Measurements from ENCODE around the gene KCTD3. TPM values are rescaled to one million over a fixed set of nuclear protein-coding genes. Genes with fewer than 3 reads are reported as not detected.

KCTD3 gene
- total and polyA plus RNA-seq, 10 of the 15 experiments (the other 5 are each of a cell fraction or from before 2014, with no cell fraction given), result 3.6 to 19.8 (median 10.7) TPM

GRCh38 chr1:215518594-215518993, 48.5 kb upstream of the KCTD3 start:
- Histone ChIP-seq H4K20me1 (ENCODE audit: control insufficient read depth, insufficient read depth) (no peaks in the 10 kb centered on the region), H3K9ac (ENCODE audit: control insufficient read depth, insufficient read depth, low read length) (no peak overlapping the region), H3K9me3 (replicated peaks; ENCODE audit: control insufficient read depth, insufficient read depth, low read length) (no peaks in the 10 kb centered on the region), H3K4me3 (no peak overlapping the region), H3K79me2 (ENCODE audit: control insufficient read depth, insufficient read depth, low read length) (no peaks in the 10 kb centered on the region), H3K36me3 (ENCODE audit: control insufficient read depth in 2 of 2, insufficient read depth in 2 of 2, low read length in 1 of 2) (no peaks in the 10 kb centered on the region), H3K27ac (ENCODE audit: control insufficient read depth, insufficient read depth) (no peak overlapping the region), H3K4me1 (ENCODE audit: control insufficient read depth, insufficient read depth, low read length) (no peaks in the 10 kb centered on the region), H2AFZ (ENCODE audit: control insufficient read depth, low read depth, low read length) (no peak overlapping the region), H3K27me3 (replicated peaks in 1 of 2; ENCODE audit: control insufficient read depth in 2 of 2, insufficient read depth in 2 of 2, low read length in 1 of 2) (no peaks in the 10 kb centered on the region), H3K4me2 (ENCODE audit: control insufficient read depth, insufficient read depth) (no peak overlapping the region)
- CTCF ChIA-PET, result interaction anchor here (0.6 kb wide), 1 partner anchor 9 kb away, joined by 3 read pairs; no protein-coding TSS in a partner anchor
- no peak for DNase-seq (ENCODE audit: low read depth, low spot score)
- ATAC-seq, result no peak
- BruUV-seq (replicated peaks), result no TSS peak
- 77% methylated on average over 2 of the region's 2 CpGs for WGBS (ENCODE audit: insufficient coverage, insufficient replicate concordance, low lambda C conversion rate, missing lambda C conversion rate)
- RAD21 ChIA-PET (ENCODE audit: unreplicated experiment), result no interaction called here
- no peak for FAIRE-seq
- POLR2A ChIA-PET, result no interaction called here
- SMC1A ChIA-PET (ENCODE audit: uncharacterized antibody, unreplicated experiment), result no interaction called here
- in situ Hi-C loops (cut with MboI), result loop anchor here (25.0 kb wide), 1 partner anchor 706 kb away; no protein-coding TSS in a partner anchor
- intact Hi-C loops (cut with micrococcal nuclease; ENCODE audit: unreplicated experiment), result no loop called here
- TF ChIP-seq BCLAF1 (IDR thresholded peaks at IDR 0.05) (no peak), MEF2B (IDR thresholded peaks at IDR 0.05; ENCODE audit: partially characterized antibody, poor library complexity, severe bottlenecking) (no peak), CREM (IDR thresholded peaks at IDR 0.05; ENCODE audit: low read depth) (no peak), LARP7 (IDR thresholded peaks at IDR 0.05) (no peak), ZZZ3 (IDR thresholded peaks at IDR 0.05; ENCODE audit: control insufficient read depth, insufficient read length, low read depth) (no peak), ASH2L (IDR thresholded peaks at IDR 0.05; ENCODE audit: borderline replicate concordance, low read depth) (no peak), ZNF217 (IDR thresholded peaks at IDR 0.05) (no peak), HDAC2 (IDR thresholded peaks at IDR 0.05) (no peak), SMC3 (IDR thresholded peaks at IDR 0.05; ENCODE audit: borderline replicate concordance, low read length) (no peak), E4F1 (IDR thresholded peaks at IDR 0.05; ENCODE audit: borderline replicate concordance, partially characterized antibody) (no peak), TARDBP (IDR thresholded peaks at IDR 0.05; ENCODE audit: borderline replicate concordance) (no peak), RAD21 (IDR thresholded peaks at IDR 0.05; ENCODE audit: insufficient read depth, low read depth, low read length) (no peak), GABPA (IDR thresholded peaks at IDR 0.05; ENCODE audit: low read depth) (no peak), ZBTB40 (IDR thresholded peaks at IDR 0.05; ENCODE audit: borderline replicate concordance) (no peak), HSF1 (IDR thresholded peaks at IDR 0.05; ENCODE audit: low read depth, low read length) (no peak)
